Common myeloid progenitor, CD34-positive (primary cell): Measurements from ENCODE around the gene WWOX.

Experiments
- CTCF ChIA-PET: fragments of 350-600 bp; sonication (Branson Sonifier 250); formaldehyde crosslinking; loops from one replicate; lab custom pipeline; 2021; ENCODE audit warnings: antibody characterized with exemption; lab: Charles Lee
- POLR2A ChIA-PET: fragments of 350-600 bp; sonication (Branson Sonifier 250); formaldehyde crosslinking; loops from one replicate; lab custom pipeline; 2021; ENCODE audit warnings: antibody characterized with exemption; lab: Charles Lee
- DNase-seq, 3 donors: peaks; one replicate each; pipeline versions ENCODE4 v3.0.0 to v3.0.0-alpha.2; 2013
- H3K27ac ChIP-seq, 2 experiments: 1 replicate in 1 of 2; 2 replicates in 1 of 2; pipeline ENCODE4 v1.7.0; 2013; ENCODE audit warnings: inconsistent platforms in 2 of 2, low read length in 2 of 2, mild to moderate bottlenecking in 2 of 2, low read depth in 1 of 2, moderate library complexity in 1 of 2; ENCODE audit not compliant: severe bottlenecking in 2 of 2, insufficient read depth in 1 of 2, poor library complexity in 1 of 2
- H3K27me3 ChIP-seq, 5 experiments: replicated peaks in 2 of 5; 1 replicate in 3 of 5; 2 replicates in 2 of 5; pipeline versions ENCODE4 v1.6.1 to v1.7.0; 2013; ENCODE audit warnings: low read length in 4 of 5, mild to moderate bottlenecking in 2 of 5, moderate library complexity in 2 of 5, inconsistent platforms in 1 of 5; ENCODE audit not compliant: insufficient read depth in 5 of 5, control insufficient read depth in 4 of 5
- H3K36me3 ChIP-seq, 4 experiments: 1 replicate in 2 of 4; 2 replicates in 2 of 4; pipeline versions ENCODE4 v1.6.1 to v1.7.0; 2013; ENCODE audit warnings: low read length in 3 of 4, control low read depth in 1 of 4, mild to moderate bottlenecking in 1 of 4; ENCODE audit not compliant: control insufficient read depth in 4 of 4, insufficient read depth in 4 of 4
- H3K4me1 ChIP-seq, 4 experiments: 1 replicate in 3 of 4; 2 replicates in 1 of 4; pipeline versions ENCODE4 v1.6.1 to v1.7.1; 2013; ENCODE audit warnings: low read length in 3 of 4, mild to moderate bottlenecking in 3 of 4, control low read depth in 1 of 4, inconsistent platforms in 1 of 4, moderate library complexity in 1 of 4; ENCODE audit not compliant: control insufficient read depth in 4 of 4, insufficient read depth in 4 of 4; ENCODE audit errors: control extremely low read depth in 1 of 4
- H3K4me3 ChIP-seq, 7 experiments: 1 replicate in 4 of 7; 2 replicates in 3 of 7; pipeline versions ENCODE4 v1.5.1 to v1.7.0; 2013; ENCODE audit warnings: mild to moderate bottlenecking in 7 of 7, low read length in 6 of 7, moderate library complexity in 6 of 7, inconsistent platforms in 2 of 7, low read depth in 2 of 7, control low read depth in 1 of 7; ENCODE audit not compliant: insufficient read depth in 4 of 7, control insufficient read depth in 1 of 7; ENCODE audit errors: extremely low read depth in 1 of 7
- H3K9me3 ChIP-seq, 5 experiments: 1 replicate in 4 of 5; 2 replicates in 1 of 5; pipeline versions ENCODE4 v1.6.1 to v1.7.1; 2013; ENCODE audit warnings: low read length in 4 of 5, mild to moderate bottlenecking in 2 of 5, inconsistent platforms in 1 of 5, low read depth in 1 of 5, moderate library complexity in 1 of 5; ENCODE audit not compliant: control insufficient read depth in 4 of 5, insufficient read depth in 2 of 5; ENCODE audit errors: control extremely low read depth in 1 of 5
- WGBS: methylation state at CpG from one replicate; pipeline ENCODE4 v1.1.5; 2013; ENCODE audit not compliant: insufficient coverage; 5-methylcytosine and 5-hydroxymethylcytosine counted together

WWOX gene

DNA sequence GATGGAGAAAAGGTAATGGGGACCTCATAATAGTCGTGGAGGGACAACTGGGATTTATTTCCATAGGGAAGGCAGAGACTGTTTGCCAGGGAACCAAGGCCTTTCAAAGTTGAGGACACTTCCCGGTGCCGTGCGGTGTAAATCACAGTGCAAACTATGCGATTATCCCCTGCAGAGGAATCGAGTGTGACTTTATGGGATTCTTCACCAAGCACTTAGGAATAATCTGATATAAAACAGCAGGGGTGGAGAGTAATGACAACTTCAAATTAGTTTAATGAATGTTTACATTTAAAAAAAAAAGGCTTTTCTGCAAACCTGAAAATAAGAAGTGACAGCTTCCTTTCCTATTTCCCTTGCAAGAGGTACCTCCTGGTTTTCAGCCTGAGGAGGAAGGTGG, 962.9 kb downstream of the WWOX start:
- no peaks in the 10 kb centered on the region for H3K36me3 ChIP-seq
- 59% methylated on average over 4 of the region's 6 CpGs for WGBS
- ChIA-PET CTCF (no interaction called here), POLR2A (no interaction called here)
- no peak overlapping the region for H3K4me3 ChIP-seq
- H3K4me1 ChIP-seq: peaks cover 0 to 14% (median 5%) of the 10 kb centered on the region in 4 experiments
- no peaks in the 10 kb centered on the region for H3K9me3 ChIP-seq
- no peaks in the 10 kb centered on the region for H3K27me3 ChIP-seq
- DNase-seq: no peak
- H3K27ac ChIP-seq: no peak overlapping the region

DNA sequence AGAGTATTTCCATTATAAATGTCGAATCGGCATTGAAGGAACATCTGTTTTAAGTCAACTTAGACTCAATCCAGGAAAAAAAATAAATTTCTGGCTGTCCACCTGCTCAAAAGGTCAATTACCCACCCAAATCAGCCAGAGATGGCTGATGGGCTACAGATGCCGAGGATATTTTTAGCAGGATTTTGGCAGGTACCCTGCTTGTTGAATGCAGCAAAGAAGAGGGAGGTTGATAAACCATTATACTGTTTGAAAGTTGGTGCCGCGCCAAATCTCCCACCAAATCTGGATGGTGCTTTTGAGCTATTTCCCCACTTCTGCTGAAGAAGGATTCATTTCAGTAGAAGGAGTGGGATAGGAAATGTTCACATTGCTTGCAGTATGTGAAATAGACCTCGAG, 963.4 kb downstream of the WWOX start:
- CTCF ChIA-PET: no interaction called here
- Histone ChIP-seq H3K9me3 (no peaks in the 10 kb centered on the region), H3K4me1 (peaks cover 0 to 14% (median 5%) of the 10 kb centered on the region in 4 experiments), H3K36me3 (no peaks in the 10 kb centered on the region), H3K27ac (no peak overlapping the region), H3K4me3 (no peak overlapping the region), H3K27me3 (no peaks in the 10 kb centered on the region)
- POLR2A ChIA-PET: no interaction called here
- WGBS: 98% methylated on average over 6 of the region's 6 CpGs
- DNase-seq: no peak

DNA sequence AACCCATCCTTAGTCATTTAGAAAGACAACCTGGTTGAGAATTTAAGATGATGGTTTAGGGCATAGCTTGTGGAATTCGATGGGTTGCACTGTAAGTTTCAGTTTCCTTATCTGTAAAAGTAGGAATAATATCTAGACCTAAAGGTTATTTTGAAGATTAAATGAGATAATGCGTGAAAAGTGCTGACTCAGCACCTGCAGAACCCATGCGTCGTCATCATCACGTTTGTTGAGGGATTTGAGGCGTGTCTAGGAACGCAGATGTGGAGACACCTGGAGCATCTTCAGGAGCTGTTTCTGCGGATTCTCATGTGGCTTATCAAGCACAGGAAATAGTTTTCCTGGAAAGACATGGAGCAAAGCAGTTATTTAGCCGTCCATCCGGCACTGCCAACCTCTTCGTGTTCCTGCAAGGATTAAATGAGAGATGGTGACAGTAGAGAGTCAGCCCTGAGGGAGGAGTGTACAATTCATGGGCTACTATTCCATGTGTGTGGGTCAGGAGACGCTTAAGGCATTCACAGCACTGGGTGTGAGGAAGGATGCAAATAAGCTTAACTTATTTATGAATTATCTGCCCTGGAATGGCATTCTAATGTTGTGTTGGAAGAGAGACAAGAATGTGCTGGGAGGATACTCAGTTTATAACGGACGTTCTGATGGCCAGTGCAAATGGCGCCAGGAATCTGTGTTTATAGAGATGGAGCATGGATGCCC, 965.0 kb downstream of the WWOX start:
- H3K36me3 ChIP-seq: no peaks in the 10 kb centered on the region
- no peak overlapping the region for H3K27ac ChIP-seq
- H3K9me3 ChIP-seq: no peaks in the 10 kb centered on the region
- DNase-seq: no peak
- ChIA-PET CTCF (interaction anchor here (1.3 kb wide), 1 partner anchor 11 kb away, joined by 3 read pairs; no protein-coding TSS in a partner anchor), POLR2A (no interaction called here)
- no peak overlapping the region for H3K4me3 ChIP-seq
- H3K27me3 ChIP-seq: no peaks in the 10 kb centered on the region
- peaks cover 0 to 14% (median 5%) of the 10 kb centered on the region in 4 experiments for H3K4me1 ChIP-seq
- 96% methylated on average over 14 of the region's 15 CpGs for WGBS

DNA sequence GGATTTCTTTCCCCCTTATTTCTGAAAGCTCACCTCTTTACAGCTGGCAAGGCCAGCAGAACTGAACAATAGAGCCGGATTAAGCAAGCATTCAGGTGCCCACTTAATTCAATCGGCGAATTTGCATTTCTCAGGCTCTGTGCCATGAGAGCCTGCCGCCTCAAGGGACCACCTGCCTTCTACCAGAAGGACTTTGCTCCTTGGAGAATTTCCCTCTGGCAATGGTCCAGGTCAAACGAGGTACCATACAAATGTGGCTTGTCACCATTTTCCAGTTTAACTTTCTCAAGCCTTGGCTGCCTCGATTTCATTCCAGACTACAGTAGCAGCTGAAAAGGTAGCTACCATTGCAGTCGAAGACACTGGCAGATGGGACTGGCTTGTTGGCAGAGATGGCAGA, 967.1 kb downstream of the WWOX start:
- POLR2A ChIA-PET: no interaction called here
- DNase-seq: no peak
- CTCF ChIA-PET: interaction anchor here (0.9 kb wide), 1 partner anchor 10 kb away, joined by 3 read pairs; no protein-coding TSS in a partner anchor

DNA sequence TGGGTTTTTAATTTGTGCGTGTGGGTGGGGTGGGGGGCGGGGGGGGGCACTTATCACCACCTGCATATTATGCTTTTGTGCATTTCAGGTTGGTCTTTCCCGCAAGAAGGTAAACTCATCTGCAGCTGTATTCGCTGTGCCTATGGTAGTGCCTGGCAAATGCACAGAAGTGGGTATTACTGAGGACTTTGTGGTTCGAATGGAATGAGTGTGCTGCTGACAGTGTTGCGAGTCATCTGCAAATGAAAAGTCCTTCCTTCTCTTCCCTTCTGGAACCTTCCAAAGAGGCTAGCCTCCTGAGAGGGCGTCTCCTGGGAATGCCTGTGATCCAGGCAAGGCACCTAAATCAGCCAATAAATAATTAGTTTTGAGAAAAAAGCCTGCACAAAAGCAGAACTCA, 968.1 kb downstream of the WWOX start:
- Histone ChIP-seq H3K36me3 (no peaks in the 10 kb centered on the region), H3K27me3 (no peaks in the 10 kb centered on the region), H3K9me3 (no peaks in the 10 kb centered on the region), H3K4me1 (peaks cover under 1 to 28% (median 13%) of the 10 kb centered on the region in 4 experiments), H3K27ac (no peak overlapping the region), H3K4me3 (no peak overlapping the region)
- no peak for DNase-seq
- WGBS: 100% methylated on average over 4 of the region's 7 CpGs
- POLR2A ChIA-PET: no interaction called here
- CTCF ChIA-PET: interaction anchor here (0.9 to 1.3 kb wide), 2 partner anchors 19 to 22 kb away, joined by 3 read pairs; no protein-coding TSS in a partner anchor

More for the DNA sequence above, 967.1 kb downstream of the WWOX start:
- Histone ChIP-seq H3K4me3 (no peak overlapping the region), H3K9me3 (no peaks in the 10 kb centered on the region), H3K27ac (no peak overlapping the region), H3K36me3 (no peaks in the 10 kb centered on the region), H3K27me3 (no peaks in the 10 kb centered on the region), H3K4me1 (peaks cover 2 to 25% (median 8%) of the 10 kb centered on the region in 4 experiments)
- WGBS: 85% methylated on average over 7 of the region's 7 CpGs

DNA sequence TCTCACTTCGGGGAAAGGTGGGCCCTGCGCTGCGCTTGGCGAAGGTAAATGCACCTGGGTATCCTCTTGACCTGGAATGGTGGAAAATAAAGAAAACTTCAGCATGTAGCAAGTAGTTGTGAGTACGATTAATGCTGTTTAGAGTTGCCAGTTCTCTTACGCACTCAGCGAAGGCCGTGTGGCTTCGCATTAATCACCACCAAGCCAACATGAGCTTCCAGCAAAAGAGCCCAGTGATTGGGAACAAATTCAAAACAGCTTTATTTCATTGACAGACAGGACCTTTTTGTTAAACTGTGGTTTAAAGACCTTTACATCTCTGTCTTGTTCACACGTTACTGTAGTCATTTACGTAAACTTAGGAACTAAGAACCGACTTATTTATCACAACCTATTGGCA, 969.7 kb downstream of the WWOX start:
- Histone ChIP-seq H3K36me3 (no peaks in the 10 kb centered on the region), H3K4me1 (peaks cover 9 to 40% (median 23%) of the 10 kb centered on the region in 4 experiments), H3K27ac (no peak overlapping the region), H3K9me3 (no peaks in the 10 kb centered on the region), H3K4me3 (no peak overlapping the region), H3K27me3 (no peaks in the 10 kb centered on the region)
- no peak for DNase-seq
- WGBS: 96% methylated on average over 9 of the region's 12 CpGs
- ChIA-PET POLR2A (no interaction called here), CTCF (interaction anchor here (1.6 kb wide), 1 partner anchor 21 kb away, joined by 3 read pairs; no protein-coding TSS in a partner anchor)

DNA sequence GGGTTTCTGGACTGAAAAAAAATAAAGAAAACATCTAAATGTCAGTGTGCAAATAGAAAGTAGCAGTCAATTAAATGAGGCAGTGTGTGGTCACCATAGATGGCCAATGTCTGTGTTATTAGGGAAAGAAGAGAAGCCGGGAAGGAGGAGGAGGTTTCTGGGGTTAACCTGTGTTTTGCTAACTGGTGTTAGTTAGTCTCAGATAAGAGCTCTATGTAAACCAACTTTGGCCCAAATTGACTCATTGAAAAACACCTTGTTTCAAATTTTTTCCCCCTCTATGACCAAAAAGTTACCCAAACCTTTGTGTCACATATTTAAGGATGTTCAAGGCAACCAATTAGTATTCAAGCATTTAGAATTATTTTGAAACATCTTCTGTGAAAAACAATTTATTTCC, 970.2 kb downstream of the WWOX start:
- ChIA-PET CTCF (interaction anchor here (1.6 kb wide), 1 partner anchor 20 kb away, joined by 3 read pairs; no protein-coding TSS in a partner anchor), POLR2A (no interaction called here)
- Histone ChIP-seq H3K9me3 (no peaks in the 10 kb centered on the region), H3K4me1 (peaks cover 14 to 45% (median 28%) of the 10 kb centered on the region in 4 experiments), H3K27ac (no peak overlapping the region), H3K27me3 (no peaks in the 10 kb centered on the region), H3K4me3 (no peak overlapping the region), H3K36me3 (no peaks in the 10 kb centered on the region)
- 86% methylated on average over 1 of the region's 1 CpG for WGBS
- DNase-seq: no peak
